ENCODE measurements around the gene GSC.
"Not testable (repeated sequence)": the region's sequence is repeated elsewhere in the genome, so short reads cannot be mapped to it uniquely, and the experiment has no call there.

Gene GSC

DNA sequence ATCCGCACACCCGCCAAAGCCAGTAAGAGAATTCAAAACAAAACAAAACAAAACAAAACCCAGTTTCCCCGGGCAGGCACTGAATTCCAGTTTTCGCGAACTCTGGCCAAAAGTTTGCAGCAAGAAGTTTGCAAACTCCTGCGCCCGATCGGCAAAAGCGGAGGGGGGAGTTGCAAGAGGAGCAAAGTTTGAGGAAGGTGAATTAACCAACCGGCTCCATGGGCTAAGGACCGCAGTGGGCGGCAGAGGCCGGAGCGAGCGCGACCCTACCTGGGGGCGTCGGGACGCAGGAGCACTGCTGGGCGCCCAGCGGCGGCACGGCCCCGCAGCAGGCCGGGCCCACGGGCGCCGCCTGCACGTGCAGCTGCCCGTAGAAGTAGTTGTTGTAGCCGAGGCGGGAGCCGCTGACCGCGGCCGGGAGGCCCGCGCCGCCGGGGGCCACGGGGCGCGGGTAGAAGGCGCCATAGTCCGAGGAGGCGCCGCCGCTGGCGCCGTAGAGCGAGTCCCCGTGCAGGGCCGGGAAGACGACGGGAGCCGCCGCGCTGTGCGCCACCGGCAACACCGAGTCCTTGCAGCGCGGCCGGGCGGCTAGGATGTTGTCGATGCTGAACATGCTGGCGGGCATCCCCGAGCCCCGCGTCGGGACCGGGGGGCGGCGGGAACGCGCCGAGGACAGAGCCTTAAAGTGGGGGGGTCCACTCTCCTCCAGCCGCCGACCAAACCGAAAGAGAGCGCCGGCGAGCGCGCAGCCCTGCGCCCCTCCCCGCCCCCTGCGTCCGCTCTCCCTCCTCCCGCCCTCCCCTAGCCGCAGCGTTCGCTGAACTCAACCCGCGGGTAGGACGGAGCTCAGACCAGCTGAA lies at the start of gene GSC:
Gene GSC, minus strand, starts transcription at position 723 of the 860 bp plus-strand sequence. Its CDS starts 98 bp downstream, at position 625.
- no peak for DNase-seq

DNA sequence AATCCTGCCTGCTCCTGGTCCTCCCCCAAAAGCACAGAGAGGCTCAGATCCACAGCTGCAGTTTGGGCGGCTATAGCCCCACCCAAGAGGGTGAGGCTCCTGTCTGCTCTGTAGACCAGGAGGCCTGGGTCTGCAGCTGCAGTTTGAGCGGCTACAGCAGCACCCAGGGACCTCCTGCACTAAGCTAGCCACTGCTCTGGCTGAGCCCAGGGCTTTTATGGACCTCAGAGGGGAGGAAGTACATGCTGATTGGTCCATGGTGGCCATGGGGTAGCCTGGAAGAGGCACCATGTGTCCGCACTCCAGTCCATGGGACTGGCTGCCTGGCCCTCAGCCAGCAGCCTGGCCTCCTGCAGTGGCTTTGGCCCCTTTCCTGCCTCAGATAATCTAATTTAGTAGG lies 49.6 kb upstream of the GSC start:
- DNase-seq: no peak

- no peak for DNase-seq
Observed at GRCh38 chr14:94816113-94816512, 46.2 kb upstream of the GSC start.

DNA sequence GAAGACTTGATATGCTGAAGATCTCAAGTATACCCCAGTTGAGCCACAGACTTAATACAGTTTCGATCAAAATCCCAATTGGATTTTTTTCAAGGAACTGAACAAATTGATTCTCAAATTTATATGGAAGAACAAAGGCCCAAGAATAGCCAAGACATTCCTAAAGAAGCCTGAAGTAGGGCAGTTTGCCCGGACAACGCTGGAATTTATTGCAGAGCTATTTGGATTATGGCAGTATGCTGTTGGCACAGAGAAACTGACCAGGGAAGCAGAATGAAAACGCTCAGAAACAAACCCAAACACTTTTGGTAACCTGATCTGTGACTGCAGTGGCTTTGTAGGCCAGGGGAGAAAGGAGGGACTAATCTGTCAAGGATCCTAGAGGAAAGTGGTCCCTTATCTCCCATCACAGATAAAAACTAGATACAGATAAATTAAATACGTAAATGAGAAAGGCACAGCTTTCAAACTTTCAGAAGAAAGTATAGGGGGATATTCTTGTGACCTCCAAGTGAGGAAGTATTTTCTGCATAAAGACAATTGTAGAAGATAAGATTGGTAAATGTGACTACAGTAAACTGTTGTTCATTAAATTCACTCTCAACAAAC lies 35.9 kb upstream of the GSC start:
- no peak for DNase-seq

- no peak for DNase-seq
Observed at GRCh38 chr14:94801225-94801624, 31.3 kb upstream of the GSC start.

- DNase-seq: not testable (repeated sequence)
Observed at GRCh38 chr14:94800764-94801163, 30.9 kb upstream of the GSC start.

DNA sequence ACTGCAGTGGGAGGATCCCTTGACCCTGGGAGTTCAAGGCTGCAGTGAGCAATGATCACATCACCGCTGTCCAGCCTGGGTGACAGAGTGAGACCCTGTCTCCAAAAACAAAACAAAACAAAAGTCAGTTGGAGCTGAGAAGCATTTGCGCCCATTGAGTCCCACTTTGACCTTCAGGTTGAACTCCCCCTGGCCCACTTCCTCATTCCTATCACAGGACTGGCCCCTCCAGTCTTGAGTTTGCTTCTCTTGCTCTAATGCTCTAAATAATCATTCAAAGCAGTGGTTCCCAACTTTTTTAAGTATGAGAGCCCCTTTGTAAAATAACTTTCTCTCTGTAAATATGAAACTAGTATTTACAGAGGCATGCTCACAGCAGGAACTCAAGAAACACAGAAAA lies 28.0 kb upstream of the GSC start:
- DNase-seq: no peak

- DNase-seq: no peak
Observed at GRCh38 chr14:94796278-94796677, 26.4 kb upstream of the GSC start.

GRCh38 chr14:94795372-94795771 lies 25.5 kb upstream of the GSC start:
- DNase-seq: no peak

DNA sequence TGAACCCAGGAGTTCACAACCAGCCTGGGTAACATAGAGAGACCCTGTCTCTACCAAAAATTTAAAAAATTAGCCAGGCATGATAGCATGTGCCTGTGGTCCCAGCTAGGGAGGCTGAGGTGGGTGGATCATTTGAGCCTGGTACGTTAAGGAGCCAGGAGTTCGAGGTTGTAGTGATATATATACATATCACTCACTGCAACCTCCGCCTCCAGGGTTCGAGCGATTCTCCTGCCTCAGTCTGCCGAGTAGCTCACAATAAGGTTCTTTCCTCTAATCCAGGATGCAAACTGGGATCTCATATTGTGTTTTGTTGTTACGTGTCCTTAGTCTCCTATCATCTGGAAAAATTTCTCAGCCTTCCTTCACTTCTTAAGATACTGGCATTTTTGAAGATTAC lies 24.0 kb upstream of the GSC start:
- DNase-seq: no peak

DNA sequence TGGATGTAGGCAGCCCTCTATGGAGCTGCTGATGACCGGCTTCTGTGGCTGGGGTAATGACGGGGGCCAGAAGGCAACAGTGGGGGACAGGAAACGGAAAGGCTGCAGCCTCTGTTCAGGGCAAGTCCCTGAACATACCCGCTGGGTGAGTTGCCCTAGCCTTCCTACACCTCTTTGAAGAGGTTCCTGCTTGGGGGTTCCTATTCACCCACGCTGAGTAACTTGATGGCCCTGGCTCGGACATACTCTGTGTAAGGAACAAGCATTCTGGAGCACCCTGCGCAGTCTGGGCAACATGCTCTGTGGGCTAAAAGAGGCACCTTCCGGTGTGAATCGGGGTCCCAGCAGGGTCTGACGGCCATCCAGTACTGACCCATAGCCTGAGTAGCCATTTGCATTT lies 17.7 kb upstream of the GSC start:
- no peak for DNase-seq

DNA sequence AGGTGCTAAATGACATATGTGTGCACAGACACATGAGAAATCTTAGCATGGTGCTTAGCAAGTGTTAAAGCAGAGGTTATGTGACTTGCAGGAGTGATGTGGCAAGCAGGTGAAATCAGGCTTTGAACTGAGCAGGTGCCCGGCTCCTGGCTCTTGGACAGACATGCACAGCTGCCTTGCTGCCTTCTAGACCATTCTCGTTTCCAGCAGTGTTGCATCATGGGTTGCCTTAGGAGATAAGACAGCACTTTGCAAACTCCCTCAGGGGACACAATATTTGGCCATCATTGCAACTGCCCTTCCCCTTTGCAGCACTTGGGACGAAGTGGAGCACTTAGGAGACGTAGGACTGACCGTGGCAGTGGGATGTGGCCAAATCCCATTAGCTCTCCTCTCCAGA lies 17.2 kb upstream of the GSC start:
- DNase-seq: no peak

DNA sequence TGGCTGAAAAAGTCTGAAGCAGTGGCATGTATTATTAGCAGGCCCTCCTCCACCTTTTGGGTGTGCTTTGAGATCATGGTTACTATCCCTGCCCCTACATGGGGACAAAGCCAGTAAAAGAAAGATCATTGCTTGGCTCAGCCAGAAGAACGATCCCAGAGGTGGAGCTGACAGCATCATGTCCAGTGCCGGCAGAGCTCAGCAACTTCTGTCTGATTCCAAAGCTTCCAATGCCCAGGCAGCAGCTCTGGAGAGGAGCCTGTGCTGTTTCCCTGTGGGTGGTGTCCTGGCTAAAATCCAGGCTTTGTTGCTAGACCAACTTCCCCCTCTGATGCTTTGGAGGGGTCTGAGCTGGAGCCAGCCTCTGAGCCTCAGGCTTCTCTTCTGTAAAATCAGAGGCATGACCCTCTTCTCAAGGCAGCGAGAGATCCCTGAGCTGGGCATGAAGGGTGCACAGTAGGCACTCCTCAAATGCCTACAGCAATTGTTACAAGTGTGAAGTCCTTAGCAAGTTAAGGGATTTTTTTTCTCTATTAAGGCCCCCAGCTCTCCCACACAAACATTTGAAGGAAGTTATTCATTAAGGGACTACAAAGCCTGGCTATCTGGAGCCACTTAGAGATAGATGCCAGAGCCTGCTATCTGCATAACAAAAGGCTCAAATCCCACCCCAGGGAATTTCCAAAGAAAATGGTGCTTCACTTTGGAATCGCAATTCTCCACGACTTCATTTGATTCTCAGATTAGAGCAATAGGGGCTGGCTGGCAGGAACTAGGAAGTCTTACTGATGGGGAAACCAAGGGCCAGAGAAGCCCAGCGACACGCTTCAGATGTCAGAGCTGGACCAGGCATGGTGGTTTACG lies 10.9 kb upstream of the GSC start:
- DNase-seq: no peak

GRCh38 chr14:94779713-94780112 lies 9.8 kb upstream of the GSC start:
- DNase-seq: no peak

- no peak for DNase-seq
Observed at GRCh38 chr14:94775871-94776210, 5.9 kb upstream of the GSC start.

DNA sequence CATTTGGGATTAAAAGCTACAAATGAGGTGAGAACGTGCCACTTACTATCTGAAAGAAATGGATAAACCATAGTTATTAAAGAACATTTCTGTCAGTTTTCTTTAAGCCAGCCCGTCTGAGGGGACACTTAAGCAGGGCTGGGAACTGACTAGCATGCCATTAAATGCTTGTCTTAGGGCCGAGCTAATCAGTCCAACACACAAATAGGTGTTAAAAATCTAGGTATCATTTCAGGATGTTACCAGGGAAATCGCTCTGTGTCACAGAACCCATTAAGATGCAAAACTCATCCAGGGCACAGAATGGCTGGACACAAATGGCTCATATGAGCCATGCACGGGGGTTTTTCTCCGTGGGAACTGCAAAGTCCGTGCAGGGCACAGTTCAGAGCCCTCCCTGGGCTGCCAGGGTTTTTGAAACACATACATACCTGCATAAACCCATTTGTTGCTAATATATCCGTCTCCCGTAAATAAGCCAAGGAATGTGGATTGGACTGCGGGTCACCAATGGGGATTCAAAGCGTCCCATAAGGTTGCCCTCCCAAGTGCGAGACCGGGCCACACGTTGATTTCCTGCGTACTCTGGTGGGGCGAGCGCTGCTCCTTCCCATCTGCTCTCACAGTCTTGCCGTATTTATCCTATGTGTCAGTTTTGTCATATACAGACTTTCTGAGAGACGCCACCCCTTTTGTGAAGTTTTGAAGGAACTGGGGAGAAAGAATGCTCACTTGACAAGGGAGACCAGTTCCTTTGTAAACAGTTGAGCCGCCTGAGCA lies 5.4 kb upstream of the GSC start:
- DNase-seq: no peak

DNA sequence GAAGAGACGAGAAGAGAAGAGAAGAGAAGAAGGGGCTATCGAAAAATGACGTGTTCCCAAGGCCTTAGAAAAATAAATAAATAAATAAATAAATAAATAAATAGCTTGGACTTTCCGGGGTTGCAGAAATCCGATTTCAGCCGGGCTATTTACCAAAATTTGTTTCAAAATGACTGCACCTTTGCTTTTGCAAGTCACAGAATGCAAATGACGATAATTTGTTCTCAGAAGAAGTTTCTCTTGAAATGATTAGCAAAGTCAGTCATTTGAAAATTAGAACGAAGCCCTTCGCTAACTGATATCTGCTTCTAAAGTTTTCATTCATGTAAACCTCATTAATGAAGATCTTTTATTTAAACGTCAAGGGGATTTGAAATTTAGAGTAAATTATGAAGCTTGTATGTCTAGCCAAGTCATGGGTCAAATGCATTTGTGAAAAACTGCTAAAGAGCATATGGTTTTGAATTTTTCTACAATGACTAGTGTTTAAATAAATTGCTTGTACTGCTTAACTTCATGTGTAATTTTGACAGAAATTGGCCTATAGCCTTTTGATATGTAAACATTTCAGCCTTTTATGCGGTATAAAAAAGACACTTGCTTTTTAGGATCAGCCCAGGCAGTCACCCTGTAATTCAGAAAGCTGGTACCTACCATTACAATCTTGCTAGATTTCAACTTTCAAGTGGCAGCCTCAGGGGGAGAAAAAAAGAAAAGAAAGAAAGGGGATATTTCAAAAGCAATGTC lies 4.6 kb upstream of the GSC start:
- no peak for DNase-seq

- no peak for DNase-seq
Observed at GRCh38 chr14:94773655-94774343, 3.9 kb upstream of the GSC start.

GRCh38 chr14:94773061-94773648 lies 3.2 kb upstream of the GSC start:
- DNase-seq: no peak

GRCh38 chr14:94772548-94772947 lies 2.6 kb upstream of the GSC start:
- no peak for DNase-seq

GRCh38 chr14:94771906-94772490 lies 2.1 kb upstream of the GSC start:
- DNase-seq: no peak
